Measurements from ENCODE around the gene TRMT2A.

The TRMT2A gene

DNA sequence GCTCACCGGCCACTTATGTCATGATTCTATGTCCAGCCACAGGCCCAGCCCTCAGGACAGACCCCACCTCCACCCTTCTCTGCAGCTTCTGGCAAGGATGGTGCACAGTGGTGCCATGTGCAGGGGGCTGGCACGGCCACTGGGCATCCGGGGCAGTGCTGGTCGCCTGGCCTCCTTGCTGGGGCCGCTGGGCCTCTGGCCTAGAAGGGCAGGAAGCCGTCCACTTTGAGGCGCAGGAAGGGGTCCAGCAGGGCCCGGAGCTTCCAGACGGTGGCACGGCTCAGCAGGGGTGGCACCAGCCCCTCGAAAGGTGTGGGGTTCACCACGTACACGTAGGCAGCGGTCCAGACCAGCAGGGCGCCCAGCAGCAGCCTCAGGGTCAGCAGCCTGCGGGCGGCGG, 31.4 kb upstream of the TRMT2A start:
- no peak for DNase-seq (ENCODE audit: low read depth)

DNA sequence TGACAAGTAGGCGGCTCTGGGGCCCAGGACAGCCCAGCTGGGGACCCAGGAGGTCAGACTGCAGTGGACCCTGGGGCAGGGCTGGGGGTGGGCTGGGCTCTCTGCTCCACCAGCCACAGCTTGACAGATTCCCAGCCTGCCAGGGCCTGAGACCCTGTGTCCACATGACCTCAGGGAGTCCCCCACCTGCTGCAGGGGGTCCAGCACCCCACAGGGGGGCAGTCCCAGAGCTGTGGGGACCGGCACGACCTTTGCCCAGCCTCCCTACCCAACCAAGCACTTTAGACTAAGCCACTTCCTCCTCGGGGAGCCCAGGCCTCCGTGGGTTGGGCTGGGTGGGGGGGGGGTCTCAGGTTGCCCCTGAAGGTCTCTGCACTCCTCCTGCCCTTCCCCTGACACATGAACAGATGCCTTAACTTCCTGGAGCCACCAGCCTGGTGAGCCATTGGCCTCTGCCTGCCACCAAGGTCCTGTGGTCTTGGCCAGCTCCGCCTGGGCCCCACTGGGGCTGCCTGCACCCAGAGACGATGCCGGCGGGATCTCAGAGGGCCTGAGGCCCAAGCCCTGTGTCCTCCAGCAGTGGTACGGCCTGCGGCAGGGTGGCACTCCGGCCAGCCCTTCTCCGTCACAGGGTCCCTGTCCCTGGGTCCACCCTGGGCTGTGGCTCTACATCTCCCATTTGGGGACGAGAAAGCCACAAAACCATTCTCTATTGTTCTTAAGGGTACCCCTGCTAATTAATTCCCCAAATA, 30.4 kb upstream of the TRMT2A start:
- no peak for DNase-seq (ENCODE audit: low read depth)

DNA sequence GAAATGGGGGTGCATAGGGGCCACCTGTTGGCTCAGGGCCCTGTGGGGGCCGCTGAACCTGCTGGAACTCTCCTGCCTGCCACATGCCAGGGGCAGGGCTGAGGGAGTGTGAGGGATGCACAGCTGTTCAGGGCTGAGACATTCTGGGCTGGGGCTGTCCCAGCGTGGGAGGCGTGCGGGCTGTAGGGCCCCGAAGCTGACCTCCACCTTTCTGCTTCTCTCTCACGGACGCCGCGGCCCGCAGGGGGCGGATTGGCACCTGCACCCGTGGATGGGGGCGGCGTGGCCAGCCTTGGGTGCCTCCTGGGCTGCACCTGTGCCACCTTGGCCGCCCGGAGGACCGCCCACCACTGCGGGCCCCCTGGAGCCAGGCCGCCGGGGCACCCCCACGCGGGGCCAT, 29.8 kb upstream of the TRMT2A start:
- DNase-seq (ENCODE audit: low read depth): no peak

DNA sequence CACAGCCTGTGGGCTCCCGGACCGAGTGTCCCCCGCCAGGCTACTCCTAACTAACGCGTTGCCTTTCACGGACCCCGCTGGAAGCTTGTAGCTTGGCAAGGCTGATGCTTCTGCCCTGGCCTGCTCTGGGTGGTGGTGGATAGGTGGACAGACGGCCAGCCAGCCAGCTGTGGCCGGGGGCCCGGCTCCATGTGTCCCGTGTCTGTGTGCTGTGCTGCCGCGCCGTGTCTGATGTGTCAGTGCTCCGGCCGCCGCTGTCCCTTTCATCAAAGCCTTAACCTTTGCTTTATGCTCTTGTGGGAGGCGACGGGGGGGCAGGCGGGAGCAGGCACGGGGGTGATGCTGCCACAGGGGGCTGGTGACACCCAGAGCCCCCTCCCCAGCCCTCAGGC, 28.8 kb upstream of the TRMT2A start:
- no peak for DNase-seq (ENCODE audit: low read depth)

DNA sequence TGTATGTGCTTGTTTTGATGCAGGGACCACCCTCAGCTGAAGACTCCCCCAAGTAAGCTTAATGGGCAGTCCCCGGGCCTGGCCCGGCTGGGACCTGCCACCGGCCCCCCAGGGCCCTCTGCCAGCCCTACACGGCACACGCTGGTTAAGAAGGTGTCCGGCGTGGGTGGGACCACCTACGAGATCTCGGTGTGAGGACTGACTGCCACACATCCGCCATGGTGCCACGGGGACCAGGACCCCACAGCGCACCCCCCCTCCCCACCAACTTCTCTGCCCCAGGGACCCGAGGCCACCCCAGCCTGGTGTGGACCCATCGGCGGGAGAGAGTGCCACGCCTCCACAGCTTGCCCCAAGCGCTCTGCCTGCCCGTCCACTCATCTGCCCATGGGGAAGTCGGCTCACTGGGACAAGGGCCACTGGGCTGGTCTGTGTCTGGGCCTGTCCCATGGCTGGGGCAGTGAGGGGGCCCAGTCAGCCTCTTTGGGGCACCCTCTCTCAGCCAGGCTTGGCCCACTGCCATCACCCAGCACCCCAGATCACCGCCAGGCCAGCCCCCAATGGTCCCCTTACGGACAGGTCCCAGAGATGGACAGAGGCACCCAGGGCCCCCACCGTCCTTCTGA, 28.3 kb upstream of the TRMT2A start:
- DNase-seq (ENCODE audit: low read depth): no peak

DNA sequence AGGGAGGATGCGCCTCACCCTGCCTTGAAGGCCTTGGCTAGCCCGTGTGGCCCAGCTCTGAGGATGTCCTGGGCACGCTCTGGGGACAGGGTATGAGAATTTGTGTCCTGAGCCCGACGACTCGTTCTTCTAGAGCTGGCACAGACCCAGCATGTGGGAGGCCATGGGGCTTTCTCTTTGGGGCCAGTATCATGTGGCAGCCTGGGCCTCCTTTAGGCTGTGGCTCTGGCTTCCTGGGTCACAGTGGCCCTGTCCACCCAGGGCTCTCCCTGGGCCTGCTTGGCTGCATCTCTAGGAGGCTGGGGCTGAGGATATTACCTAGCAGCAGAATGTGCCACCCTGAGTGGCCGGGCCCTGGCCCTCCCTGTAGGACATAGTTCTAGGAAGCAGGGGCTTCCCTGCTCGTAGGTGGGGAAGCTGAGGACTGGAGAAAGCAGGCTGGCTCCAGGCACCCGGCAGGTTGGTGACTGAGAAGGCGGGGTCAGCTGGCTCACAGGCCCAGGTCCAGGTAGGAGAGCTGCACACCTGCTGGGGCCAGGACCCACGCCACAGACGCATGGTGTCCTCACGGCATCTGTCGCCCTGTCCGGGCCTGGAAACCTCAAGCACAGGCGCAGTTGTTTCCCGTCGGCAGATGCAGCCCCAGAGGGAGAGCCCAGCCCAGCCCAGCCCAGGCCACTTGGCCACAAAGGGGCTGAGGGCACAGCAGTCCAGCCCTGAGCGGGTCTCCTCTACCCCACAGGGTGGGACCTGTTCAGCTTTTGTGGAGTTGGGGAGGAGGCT, 27.0 kb upstream of the TRMT2A start:
- no peak for DNase-seq (ENCODE audit: low read depth)

DNA sequence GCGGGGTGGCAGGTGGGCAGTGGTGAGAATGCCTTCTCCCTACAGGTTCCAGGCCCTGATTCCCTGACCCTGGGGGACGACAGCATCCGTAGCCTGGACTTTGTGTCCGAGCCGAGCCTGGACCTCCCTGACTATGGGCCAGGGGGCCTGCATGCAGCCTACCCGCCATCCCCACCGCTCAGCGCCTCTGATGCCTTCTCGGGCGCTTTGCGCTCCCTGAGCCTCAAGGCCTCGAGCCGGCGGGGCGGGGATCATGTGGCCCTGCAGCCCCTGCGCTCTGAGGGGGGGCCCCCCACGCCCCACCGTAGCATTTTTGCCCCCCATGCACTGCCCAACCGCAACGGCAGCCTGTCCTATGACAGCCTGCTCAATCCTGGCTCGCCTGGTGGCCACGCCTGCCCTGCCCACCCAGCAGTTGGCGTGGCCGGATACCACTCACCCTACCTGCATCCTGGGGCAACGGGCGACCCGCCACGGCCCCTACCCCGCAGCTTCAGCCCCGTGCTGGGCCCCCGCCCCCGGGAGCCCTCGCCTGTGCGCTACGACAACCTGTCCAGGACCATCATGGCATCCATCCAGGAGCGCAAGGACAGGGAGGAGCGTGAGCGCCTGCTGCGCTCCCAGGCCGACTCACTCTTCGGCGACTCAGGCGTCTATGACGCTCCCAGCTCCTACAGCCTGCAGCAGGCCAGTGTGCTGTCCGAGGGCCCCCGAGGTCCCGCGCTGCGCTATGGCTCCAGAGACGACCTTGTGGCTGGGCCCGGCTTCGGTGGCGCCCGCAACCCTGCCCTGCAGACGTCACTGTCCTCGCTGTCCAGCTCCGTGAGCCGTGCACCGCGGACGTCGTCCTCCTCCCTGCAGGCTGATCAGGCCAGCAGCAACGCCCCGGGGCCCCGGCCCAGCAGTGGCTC, 25.9 kb upstream of the TRMT2A start:
- no peak for DNase-seq (ENCODE audit: low read depth)

DNA sequence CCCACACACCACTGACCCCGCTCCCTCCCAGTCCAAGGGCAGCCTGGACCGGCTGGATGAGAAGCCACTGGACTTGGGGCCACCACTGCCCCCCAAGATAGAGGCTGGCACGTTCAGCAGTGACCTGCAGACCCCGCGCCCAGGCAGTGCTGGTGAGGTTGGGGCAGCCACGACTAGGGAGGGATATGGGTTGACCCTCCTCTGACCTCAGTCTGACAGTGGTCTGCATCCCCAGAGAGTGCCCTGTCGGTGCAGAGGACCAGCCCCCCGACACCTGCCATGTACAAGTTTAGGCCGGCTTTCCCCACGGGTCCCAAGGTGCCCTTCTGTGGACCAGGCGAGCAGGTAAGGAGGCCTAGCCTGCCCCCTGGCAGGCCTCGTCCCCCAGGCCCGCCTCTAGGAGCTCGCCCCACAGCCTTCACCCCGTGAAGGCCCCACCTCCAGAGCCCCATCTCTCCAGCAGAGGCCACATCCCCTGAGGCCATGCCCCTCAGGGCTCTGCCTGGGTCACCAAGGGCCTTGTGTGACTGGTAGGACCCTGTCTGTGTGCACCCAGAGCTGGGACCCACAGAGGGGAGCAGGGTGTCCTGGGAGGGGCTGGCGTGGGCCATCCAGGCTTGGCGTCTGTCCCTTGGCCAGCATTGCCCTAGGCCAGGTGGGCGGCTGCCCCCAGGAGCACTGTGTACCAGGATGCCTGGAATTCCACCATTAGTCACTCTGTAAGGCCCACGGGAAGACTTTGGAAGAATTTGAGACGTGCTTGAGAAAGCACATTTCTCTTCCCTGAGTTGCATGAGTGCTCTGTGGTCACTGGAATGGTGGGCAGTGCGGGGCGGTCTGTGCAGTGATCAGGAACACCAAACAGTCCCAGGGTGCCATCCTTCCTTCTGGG, 24.4 kb upstream of the TRMT2A start:
- no peak for DNase-seq (ENCODE audit: low read depth)

DNA sequence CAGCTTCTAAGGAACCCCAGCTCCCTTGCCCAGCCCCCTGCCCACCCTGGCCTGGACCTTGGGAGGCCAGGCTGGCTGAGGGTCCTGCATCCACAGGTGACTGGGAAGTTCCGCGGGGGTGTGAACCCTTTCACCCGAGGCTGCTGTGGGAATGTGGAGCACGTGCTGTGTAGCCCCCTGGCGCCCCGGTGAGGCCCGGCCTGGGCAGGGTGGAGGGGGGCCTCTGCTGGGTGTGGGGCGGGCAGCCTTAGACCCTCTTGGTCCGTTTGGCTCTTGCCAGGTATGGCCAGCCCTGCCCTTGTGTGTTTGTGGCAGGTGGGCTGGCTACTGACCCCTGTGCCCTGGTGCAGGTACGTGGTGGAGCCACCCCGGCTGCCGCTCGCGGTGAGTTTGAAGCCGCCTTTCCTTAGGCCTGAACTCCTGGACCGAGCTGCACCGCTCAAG, 23.5 kb upstream of the TRMT2A start:
- DNase-seq (ENCODE audit: low read depth): no peak

DNA sequence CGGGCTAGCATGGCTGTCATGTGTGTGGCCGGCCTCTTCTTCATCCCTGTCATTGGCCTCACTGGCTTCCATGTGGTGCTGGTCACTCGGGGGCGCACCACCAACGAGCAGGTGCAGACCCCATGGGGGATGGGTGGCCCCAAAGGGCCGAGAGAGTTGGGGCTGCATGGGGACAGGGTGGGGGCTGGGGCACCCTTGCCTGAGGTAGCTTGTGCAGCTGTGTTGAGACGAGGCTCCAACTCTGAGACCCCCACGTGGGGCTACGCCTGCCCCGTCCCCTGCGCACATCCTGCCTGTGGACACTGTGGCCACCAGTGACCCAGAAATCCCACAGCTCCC, 23.1 kb upstream of the TRMT2A start:
- DNase-seq (ENCODE audit: low read depth): no peak

DNA sequence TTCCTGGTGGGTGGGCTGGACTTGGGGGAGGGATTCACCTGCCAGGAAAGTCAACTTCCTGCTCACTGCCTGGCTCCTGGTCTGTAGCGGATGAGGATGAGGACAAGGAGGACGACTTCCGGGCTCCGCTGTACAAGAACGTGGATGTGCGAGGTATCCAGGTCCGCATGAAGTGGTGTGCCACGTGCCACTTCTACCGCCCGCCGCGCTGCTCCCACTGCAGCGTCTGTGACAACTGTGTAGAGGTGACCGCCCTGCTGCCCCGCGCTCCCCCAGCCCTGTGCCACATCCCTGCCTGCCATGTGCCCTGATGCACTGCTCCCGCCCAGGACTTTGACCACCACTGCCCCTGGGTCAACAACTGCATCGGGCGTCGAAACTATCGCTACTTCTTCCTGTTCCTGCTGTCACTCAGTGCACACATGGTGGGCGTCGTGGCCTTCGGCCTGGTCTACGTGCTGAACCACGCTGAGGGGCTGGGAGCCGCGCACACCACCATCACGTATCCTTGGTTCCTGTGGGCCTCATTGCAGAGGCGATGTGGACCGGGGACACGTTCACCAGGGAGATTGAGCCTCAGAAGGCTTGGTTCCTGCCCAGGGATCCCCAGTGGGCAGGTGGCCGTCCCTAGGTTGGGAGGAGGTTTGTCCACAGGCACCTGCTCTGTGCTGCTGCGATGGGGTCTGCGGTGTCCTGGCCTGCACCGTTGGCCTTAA, 22.5 kb upstream of the TRMT2A start:
- DNase-seq (ENCODE audit: low read depth): no peak

DNA sequence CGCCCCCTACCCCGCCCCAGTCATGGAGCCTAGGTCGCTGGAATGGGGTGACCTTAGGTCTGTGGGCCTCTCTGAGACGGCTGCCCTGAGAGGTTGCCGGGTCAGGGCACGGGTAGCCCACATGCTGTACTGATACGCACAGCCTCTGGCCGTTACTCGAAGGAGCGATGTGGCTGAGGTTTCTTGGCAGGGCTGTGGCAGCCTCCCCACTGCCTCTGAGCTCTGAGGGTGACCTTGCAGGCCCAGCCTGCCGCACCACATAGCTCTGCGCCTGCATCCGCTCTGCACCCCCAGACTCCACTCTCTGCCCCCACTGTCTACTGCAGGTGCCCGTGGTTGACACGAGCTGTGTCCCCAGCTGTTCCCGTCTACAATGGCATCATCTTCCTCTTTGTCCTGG, 21.8 kb upstream of the TRMT2A start:
- no peak for DNase-seq (ENCODE audit: low read depth)

DNA sequence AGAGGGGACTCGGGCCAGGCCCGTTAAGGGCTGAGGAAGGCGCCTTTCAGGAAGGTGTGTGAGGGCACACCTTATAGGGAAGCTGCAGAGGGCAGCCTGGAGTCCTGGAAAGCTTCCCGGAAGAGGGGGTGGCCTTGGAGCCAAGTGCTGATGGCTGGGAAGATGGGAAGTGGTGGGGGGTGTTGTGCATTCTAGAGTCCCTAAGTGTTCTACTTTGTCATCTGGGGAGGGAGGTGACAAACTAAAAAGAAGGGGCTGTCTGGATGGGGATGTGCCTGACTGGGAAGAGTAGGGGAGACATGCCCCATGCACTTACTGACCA, 21.4 kb upstream of the TRMT2A start:
- no peak for DNase-seq (ENCODE audit: low read depth)

DNA sequence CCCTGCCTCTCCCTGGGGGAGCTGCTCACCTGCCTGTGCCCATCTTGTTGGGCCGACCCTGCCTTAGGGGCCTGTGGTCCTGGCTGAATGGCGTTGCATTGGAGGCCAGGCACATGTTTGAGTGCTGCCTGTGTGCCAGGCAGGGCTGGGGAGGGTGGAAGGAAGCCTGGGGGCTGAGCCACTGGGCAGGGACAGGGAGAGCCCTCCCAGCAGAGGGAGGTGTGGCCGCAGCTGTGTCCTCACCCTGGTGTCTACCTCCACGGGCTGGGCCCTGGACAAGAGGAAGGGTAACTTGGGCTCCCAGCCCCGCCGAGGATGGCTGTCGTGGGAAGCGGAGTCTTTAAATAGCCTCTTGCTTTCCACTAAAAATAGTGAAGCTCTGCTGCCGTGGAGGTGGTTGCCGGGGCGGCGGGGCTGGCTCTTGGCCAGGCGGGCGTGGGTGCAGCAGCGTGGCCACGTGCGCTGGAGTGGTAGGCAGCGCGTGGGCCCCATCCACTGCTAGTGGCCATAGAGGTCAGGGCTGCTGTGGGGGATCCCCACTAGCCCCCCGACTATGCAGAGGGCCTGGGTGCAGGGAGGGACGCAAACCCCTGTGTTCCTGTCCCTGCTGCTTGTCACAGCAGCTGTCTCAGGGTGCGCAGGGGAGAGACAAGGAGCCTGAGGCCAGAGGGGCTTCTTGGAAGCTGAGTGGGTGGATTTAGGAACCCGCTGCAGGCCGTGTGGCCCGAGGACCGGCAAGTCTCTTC, 20.8 kb upstream of the TRMT2A start:
- no peak for DNase-seq (ENCODE audit: low read depth)

DNA sequence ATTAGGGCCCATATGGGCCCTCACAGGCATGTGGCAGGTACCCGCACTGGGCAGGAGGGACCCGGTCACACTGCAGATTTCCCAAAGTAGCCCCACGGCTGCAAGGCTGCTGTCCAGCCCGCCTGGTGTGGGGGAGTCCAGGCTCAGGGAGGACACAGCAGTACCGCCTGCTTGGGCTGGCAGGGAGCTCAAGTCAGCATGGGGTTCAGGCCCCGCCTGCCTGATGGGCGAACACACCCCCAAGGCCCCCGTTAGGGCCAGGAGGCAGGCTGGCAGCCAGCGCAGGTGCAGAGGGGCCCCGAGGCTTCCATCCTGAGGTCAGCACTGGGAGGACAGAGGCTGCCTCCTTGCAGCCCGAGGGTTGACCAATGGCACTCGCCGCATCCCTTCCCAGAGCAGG, 20.1 kb upstream of the TRMT2A start:
- no peak for DNase-seq (ENCODE audit: low read depth)

DNA sequence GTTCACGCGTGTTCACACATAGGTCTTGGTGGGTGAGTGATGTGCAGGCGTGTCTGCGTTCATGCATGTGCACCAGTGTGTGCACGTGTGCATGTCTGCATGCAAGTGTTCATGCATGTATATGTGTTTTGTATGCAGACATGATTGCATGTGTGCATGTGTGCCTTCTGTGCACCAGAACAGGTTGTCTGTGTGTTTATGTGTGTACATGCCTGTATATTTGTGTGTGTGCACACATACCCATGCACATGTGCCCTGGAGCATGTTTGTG, 19.5 kb upstream of the TRMT2A start:
- DNase-seq (ENCODE audit: low read depth): no peak

DNA sequence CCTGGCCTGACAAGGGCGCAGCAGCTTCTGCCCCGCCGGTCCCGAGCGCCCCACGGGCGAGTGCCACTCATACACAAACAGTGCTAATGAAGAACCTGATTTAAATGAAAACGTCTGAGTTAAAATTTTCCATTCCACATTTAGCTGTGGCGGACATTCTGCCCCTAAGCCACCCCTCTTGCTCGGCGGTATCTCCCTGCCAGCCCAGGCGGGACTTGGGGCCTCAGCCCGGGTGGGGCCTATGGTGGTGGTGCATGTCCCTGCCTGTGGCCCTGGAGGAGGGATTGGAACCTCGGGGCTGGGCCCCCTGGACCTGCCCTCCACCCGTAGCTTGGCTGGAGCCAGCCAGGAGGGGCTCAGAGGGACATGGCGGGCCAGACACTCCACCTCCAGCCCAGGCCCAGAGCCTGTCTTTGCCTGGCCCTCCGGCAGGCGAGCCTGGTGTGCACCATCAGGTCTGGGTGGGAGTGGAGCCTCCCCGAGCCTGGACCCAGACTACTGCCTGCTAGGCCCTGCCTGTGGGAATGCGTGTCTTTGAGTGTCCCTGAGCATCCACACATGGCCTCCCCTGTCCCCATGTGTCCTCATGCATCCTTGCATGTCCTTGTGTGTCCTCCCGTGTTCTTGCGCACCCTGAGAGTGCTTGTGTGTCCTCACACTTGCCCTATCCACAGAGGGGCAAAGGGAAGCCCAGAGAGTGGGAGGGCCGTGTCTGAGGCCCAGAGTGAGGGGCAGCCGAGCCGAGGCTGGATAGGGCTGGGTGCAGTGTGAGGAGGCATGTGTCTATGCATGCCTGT, 19.0 kb upstream of the TRMT2A start:
- no peak for DNase-seq (ENCODE audit: low read depth)

DNA sequence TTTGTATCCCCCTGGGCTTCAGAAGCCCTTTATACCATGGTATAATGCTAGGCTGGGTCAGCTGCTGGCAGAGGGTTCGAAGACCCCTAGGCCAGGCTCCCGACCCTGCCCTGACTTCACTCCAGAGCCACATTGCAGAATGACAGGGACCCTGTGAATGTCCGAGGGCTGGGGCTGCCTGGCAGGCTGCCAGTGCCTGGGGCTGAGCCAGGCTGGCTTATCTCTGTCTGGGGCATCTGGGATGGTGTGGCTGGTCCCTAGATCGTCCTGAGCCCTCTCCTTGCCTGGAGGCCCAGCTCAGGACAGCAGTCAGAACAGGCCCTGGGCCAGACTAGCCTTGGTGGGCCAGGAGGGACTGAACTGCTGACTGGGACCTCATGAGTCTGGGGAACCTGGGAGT, 18.2 kb upstream of the TRMT2A start:
- DNase-seq (ENCODE audit: low read depth): no peak

DNA sequence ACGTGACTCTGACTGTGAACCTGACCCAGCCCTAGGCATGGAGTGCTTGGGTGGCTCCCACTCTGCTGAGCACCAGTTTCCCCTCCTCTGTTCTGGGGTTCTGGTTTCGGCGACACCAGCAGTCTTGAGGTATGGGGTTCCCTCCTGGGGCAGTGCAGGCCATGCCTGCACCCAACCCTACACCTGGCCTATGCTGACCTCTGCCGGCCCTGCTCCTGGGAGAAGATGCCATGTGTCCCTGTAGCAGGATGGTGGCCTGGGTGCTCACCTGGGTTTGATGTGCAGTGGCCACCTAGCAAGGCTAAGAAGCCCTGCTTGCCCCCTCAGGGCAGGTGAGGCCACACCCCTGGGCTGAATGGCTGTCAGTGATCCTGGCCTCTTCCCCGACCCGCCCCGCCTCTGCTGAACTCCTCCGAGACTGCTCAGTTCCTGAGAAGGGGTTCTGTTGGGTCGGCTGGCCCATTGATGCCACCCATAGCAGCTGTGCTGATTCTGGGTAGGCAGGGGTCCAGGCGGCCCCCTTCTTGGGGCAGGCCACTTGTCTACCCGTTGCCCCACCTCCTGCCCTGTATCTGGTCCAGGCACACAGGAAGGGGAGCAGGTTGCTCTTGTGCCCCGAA, 17.0 kb upstream of the TRMT2A start:
- DNase-seq (ENCODE audit: low read depth): no peak

All from fibroblast of the conjunctiva (primary cell).